OCI-LY3 (cell line): ENCODE measurements around the gene C10orf53.

Experiments
- H2AFZ ChIP-seq: fragments of 200-600, 300-600 bp; shearing (Covaris generic); 2 replicates; pipeline ENCODE4 v1.6.0; 2014; ENCODE audit warnings: antibody characterized with exemption, low read depth, low read length
- H3K27ac ChIP-seq: fragments of 200-600, 300-600 bp; sonication (generic); 2 replicates; pipeline ENCODE4 v1.5.1; 2014; ENCODE audit warnings: mild to moderate bottlenecking, low read length, moderate library complexity, mixed read lengths
- H3K27me3 ChIP-seq: fragments of 200-600, 300-600 bp; sonication (generic); 2 replicates; pipeline ENCODE4 v1.6.1; 2014; ENCODE audit warnings: low read depth, low read length, mixed read lengths
- H3K36me3 ChIP-seq: fragments of 200-600, 300-600 bp; sonication (generic); replicated peaks from 2 replicates; pipeline ENCODE3; 2014; ENCODE audit warnings: low read depth, low read length, mixed read lengths
- H3K4me1 ChIP-seq: fragments of 300-600, 200-600 bp; sonication (generic); 2 replicates; pipeline ENCODE4 v1.6.1; 2014; ENCODE audit warnings: low read length, mixed read lengths
- H3K4me2 ChIP-seq: fragments of 200-600, 300-600 bp; sonication (generic); 2 replicates; pipeline ENCODE4 v1.6.1; 2014; ENCODE audit warnings: low read length, mixed read lengths
- H3K4me3 ChIP-seq: fragments of 300-600, 200-600 bp; sonication (generic); 2 replicates; pipeline ENCODE4 v1.5.1; 2014; ENCODE audit warnings: antibody characterized with exemption, mild to moderate bottlenecking, low read length, moderate library complexity
- H3K79me2 ChIP-seq: fragments of 300-600, 200-600 bp; shearing (Covaris generic); 2 replicates; pipeline ENCODE4 v1.6.1; 2014; ENCODE audit warnings: mild to moderate bottlenecking, low read length, mixed read lengths
- H3K9ac ChIP-seq: fragments of 300-600, 200-600 bp; shearing (Covaris generic); 2 replicates; pipeline ENCODE4 v1.6.0; 2014; ENCODE audit warnings: mild to moderate bottlenecking, low read length, moderate library complexity
- H3K9me3 ChIP-seq: fragments of 200-600, 300-600 bp; shearing (Covaris generic); 2 replicates; pipeline ENCODE4 v1.6.1; 2014; ENCODE audit warnings: low read length, mixed read lengths; ENCODE audit not compliant: insufficient read depth
- H4K20me1 ChIP-seq: fragments of 200-600, 300-600 bp; sonication (generic); 2 replicates; pipeline ENCODE4 v1.6.1; 2016; ENCODE audit warnings: low read length, mixed read lengths; ENCODE audit not compliant: insufficient read depth
- EZH2phosphoT487 ChIP-seq: fragments of 200-600 bp; shearing (Covaris generic); IDR thresholded peaks from 2 replicates; pipeline ENCODE4 v1.6.1; 2018; ENCODE audit warnings: antibody characterized with exemption, mixed run types, low read depth
- TF ChIP-seq, protein P1 (sequence below): fragments of 200-600, 300-600 bp; sonication (generic); IDR thresholded peaks from 2 replicates; pipeline ENCODE4 v1.5.1; 2014; ENCODE audit warnings: antibody characterized with exemption, low read length, low read depth

The C10orf53 gene

DNA sequence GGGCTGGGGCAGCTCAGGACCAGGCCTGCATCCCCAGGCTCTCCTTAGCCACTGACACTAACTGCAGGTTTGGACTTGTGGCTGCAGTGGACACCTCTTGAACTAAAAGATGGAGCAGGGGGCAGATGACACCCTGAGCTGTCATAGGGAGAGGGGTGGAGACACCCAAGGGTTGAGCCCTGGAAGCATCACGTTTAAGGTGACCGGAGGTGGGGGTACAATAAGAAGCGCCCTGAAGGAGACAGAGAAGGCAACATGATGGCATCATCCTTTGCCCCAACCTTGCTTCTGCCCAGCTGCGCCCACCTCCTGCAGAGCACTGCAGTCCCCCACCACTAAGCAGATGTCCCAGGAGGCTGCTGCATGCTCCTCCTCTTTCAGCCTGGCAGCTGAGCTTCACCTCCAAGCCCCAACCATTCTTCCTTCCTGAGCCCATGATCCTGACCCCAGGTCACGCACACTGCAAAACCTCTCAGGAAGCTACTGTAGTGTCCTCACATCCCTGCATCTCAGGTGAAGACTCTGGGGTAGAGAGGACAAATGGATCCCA lies 57.2 kb downstream of the C10orf53 start:
- H3K4me3 ChIP-seq: no peak overlapping the region
- no peaks in the 10 kb centered on the region for H3K4me1 ChIP-seq
- H3K36me3 ChIP-seq: no peaks in the 10 kb centered on the region
- no peaks in the 10 kb centered on the region for H3K27me3 ChIP-seq
- no peak overlapping the region for H3K27ac ChIP-seq
- H3K9ac ChIP-seq: no peak overlapping the region
- no peaks in the 10 kb centered on the region for H4K20me1 ChIP-seq
- no peaks in the 10 kb centered on the region for H3K79me2 ChIP-seq
- no peaks in the 10 kb centered on the region for H3K9me3 ChIP-seq
- no peak overlapping the region for H2AFZ ChIP-seq
- H3K4me2 ChIP-seq: no peak overlapping the region
- TF ChIP-seq, protein P1, sequence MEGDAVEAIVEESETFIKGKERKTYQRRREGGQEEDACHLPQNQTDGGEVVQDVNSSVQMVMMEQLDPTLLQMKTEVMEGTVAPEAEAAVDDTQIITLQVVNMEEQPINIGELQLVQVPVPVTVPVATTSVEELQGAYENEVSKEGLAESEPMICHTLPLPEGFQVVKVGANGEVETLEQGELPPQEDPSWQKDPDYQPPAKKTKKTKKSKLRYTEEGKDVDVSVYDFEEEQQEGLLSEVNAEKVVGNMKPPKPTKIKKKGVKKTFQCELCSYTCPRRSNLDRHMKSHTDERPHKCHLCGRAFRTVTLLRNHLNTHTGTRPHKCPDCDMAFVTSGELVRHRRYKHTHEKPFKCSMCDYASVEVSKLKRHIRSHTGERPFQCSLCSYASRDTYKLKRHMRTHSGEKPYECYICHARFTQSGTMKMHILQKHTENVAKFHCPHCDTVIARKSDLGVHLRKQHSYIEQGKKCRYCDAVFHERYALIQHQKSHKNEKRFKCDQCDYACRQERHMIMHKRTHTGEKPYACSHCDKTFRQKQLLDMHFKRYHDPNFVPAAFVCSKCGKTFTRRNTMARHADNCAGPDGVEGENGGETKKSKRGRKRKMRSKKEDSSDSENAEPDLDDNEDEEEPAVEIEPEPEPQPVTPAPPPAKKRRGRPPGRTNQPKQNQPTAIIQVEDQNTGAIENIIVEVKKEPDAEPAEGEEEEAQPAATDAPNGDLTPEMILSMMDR: no peak
- TF ChIP-seq EZH2phosphoT487: no peak

DNA sequence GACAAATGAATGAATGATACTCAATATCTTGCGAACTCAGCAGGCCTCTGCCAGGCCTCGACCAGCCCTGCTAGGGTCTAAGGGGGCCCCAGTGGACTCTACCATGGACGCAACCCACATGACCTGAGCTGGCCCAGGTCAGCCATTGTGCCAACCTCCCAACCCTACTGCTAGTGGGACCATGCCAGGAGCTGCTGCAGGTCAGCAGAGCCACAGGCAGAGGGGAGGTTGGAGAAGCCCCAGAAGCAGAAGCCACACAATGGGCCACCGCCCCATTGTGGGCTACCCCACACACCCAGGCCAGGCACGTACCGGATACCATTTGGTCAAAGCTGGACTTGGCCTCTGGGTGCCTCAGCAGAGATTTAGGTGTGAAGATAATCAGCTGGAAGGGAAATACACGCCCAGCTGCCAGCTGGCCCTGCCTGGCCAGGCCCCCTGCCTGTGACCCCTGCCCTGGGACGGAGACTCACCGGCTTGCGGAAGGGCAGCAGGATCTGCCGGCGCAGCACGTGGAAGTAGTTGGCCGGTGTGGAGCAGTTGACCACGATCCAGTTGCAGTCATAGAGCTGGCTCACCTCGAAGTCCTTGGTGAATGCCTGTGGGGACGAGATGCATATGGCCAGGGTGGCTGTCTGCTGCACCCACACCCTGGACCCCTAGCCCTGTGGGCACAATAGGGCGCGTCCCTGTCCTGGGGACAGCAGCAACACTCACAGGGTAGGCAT lies 58.2 kb downstream of the C10orf53 start:
- no peaks in the 10 kb centered on the region for H3K9me3 ChIP-seq
- H3K36me3 ChIP-seq: no peaks in the 10 kb centered on the region
- no peaks in the 10 kb centered on the region for H3K4me1 ChIP-seq
- H2AFZ ChIP-seq: no peak overlapping the region
- no peaks in the 10 kb centered on the region for H3K79me2 ChIP-seq
- H3K27me3 ChIP-seq: no peaks in the 10 kb centered on the region
- TF ChIP-seq EZH2phosphoT487: no peak
- TF ChIP-seq, protein P1: no peak
- H3K27ac ChIP-seq: no peak overlapping the region
- no peaks in the 10 kb centered on the region for H4K20me1 ChIP-seq
- no peak overlapping the region for H3K4me2 ChIP-seq
- no peak overlapping the region for H3K9ac ChIP-seq
- H3K4me3 ChIP-seq: no peak overlapping the region

DNA sequence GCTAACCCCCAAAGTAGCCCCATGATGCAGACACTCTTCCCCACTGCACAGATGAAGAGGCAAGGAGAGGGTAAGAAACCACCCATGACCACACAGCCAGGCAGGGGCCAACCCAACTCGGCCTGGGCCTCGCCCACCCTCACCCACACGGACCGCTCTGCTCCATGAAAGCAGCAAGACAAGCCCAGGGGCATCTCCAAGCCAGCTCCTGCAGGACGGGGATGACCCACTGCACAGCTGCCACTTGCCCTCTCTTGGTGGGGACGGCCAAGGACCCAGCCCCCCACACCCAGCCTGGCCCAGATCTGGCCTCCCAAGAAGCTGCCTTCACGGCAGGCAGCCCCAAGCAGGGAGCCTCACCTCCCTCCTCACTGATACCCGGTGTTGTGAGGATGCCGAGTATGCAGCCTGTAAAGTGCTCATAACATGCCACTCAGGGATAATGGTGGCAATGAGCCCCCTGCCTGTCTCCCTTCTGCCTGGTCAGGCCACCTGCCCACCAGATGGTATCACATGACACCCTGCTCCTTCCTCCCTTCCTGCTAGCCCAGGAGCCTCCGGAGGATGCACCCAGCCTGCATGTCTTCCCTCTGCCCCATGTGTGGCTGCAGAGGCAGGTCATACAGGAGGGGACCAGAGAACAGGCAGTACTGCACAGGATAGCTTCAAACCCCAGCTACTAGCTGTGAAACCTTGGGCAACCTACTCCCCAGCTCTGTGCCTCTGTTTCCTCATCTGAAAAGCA lies 59.3 kb downstream of the C10orf53 start:
- Histone ChIP-seq H3K27me3 (no peaks in the 10 kb centered on the region), H2AFZ (no peak overlapping the region), H3K9me3 (no peaks in the 10 kb centered on the region), H3K4me3 (no peak overlapping the region), H3K9ac (no peak overlapping the region), H3K4me2 (no peak overlapping the region), H3K79me2 (no peaks in the 10 kb centered on the region), H4K20me1 (no peaks in the 10 kb centered on the region), H3K27ac (no peak overlapping the region), H3K4me1 (no peaks in the 10 kb centered on the region), H3K36me3 (no peaks in the 10 kb centered on the region)
- TF ChIP-seq EZH2phosphoT487: no peak
- TF ChIP-seq, protein P1: no peak

DNA sequence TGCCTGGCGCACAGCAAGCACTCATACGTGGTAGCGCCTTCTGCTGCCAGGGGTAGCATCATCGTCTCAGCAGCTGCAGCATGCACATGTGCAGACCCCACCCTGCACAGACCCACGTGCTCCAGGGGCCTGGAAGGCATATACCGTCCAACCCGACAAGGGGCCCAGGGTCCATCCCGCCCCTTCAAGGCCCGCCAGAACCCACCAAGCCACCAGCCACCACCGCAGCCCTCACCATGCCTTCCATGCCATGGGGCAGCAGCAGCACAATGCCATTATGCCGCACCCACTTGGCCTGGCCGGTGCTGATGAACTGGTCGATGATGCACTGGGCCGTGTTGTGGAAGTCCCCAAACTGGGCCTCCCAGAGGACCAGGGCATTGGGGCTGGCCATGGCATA lies 60.0 kb downstream of the C10orf53 start:
- no peaks in the 10 kb centered on the region for H4K20me1 ChIP-seq
- H3K9me3 ChIP-seq: no peaks in the 10 kb centered on the region
- no peak overlapping the region for H2AFZ ChIP-seq
- H3K27ac ChIP-seq: no peak overlapping the region
- TF ChIP-seq, protein P1: no peak
- TF ChIP-seq EZH2phosphoT487: no peak
- H3K27me3 ChIP-seq: no peaks in the 10 kb centered on the region
- no peaks in the 10 kb centered on the region for H3K4me1 ChIP-seq
- no peaks in the 10 kb centered on the region for H3K79me2 ChIP-seq
- H3K36me3 ChIP-seq: no peaks in the 10 kb centered on the region
- H3K9ac ChIP-seq: no peak overlapping the region
- no peak overlapping the region for H3K4me3 ChIP-seq
- no peak overlapping the region for H3K4me2 ChIP-seq
